ENCODE measurements around the gene PRKAG3.

Gene PRKAG3

DNA sequence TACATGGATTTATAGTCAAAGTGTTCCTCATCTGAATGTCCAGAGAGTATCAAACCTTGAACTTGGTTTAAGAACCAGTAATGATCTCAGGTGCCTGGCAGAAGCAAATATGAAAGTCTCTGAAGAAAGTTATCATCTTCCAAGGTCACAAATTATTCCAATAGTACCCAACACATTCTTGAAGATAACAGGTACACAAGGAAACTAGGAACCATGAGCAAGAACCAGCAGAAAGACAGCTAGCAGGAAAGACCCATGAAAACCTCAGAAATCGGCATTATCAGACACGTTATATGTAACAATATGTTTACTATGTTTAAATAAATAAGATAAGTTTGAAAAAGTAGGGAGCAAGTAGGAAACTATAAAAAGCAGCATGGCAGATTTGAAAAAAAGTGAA lies 5.9 kb upstream of the PRKAG3 start:
- no peak for DNase-seq

DNA sequence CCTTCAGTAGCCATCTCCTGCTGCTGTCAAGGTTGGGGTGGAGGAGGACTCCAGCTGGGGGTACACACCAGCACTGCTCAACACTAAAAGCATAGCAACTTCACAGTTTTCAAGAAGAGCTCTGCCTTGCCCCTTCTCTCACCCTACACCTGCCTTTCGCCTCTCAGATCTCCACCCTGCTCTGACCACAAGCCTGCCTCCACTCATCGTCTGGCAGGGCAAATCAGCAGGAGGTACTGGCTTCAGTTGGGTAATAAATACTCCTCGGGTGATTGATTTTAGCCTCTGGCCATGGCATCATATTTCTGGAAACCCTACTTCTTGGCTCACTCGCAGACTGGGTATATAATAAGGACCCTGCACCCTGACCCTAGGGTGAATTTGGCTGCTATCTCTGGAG lies 3.1 kb upstream of the PRKAG3 start:
- no peak for DNase-seq

DNA sequence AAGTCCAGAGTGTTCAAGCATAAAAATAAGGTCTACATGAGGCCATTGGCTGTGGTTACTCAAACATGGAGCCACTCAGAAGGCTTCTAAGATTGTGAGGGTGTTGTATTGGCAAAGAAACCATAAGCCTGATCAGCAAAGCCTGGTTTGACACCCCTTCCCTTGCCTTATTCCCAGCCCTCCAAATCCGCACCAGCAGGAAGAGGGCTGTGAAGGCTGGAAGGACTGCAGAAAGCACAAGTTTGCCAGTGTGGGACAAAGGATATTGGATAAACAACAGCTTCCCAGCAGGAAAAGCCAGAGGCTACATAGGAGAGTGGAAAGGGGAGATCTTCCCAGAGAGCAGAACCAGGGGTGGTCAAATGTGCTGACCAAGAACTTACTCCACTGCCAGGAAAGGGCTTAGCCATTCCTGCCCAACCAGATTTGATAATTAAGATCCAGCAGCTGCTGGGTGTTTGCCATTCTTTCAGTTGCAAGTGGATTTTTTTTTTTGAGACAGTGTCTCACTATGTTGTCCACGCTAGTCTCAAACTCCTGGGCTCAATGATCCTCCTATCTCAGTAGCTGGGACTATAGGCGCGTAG lies 1.5 kb upstream of the PRKAG3 start:
- no peak for DNase-seq

GRCh38 chr2:218832520-218832919 lies 917 bp upstream of the PRKAG3 start:
- no peak for DNase-seq

- no peak for DNase-seq
Measured at GRCh38 chr2:218832081-218832480, 478 bp upstream of the PRKAG3 start.

DNA sequence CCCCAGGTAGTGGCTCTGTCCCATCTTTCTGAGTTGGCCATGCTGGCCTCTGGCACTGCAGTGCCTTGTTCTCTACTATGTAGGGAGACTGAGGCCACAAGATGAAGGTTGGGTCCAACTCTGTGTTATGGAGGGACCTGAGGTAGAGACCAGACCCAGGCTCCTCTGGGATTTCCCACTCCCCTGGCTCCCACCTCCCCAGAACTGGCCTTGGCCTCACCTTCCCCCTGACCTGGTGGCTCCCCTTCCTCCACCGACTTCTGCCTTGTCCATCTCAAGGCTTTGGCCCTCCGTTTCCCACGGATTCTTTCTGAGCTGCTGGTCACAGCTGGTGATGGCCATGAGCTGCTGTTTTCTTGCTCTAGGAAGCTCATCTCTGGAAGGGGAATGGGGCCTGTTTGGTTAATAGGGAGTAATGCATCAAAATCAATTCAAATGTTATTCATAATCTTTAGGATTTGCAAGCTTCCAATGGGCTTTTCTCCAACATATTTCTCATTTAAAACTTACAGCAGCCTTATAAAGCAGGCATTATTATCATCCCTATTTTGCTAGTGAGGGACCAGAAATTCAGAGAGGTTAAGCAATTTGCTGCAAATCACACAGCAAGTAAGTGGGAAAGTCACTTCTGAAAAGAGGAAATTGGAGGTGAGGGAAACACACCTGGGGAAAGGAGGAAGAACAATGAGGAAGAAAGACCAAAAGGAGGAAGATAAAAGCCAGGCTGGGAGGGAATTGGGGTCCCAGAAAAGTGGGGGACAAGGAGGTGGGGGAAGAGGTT lies 887 bp downstream of the PRKAG3 start:
- DNase-seq, result no peak

DNA sequence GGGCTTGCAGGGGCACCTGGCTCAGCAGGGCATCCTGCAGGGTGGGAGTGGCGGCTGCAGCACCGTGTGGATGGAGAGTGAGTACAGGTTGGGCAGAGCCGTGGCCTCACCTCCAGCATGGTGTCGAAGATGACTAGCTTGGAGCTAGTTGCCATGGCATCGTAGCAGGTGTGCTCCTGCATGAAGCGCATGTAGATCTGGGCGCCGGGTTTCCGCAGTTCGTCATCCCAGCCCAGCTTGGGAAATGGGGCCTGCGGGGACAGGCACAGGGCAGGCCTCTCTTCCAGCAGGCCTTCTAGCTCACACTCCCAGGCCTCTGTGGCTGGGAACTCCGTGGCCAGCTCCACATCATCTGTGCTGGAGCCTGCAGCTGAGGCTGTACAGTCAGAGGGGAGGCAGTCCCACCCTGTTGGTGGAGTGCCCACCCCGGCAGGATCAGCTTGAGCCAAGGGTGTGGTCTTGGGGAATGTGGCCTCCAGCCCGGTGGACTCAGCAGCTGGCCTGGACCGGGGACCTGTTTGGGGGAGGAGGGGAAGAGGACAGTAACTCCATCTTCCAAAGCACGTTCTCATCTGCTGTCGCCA lies 1.6 kb downstream of the PRKAG3 start:
- no peak for DNase-seq

- no peak for DNase-seq
Measured at GRCh38 chr2:218828477-218828778, 3.2 kb downstream of the PRKAG3 start.

DNA sequence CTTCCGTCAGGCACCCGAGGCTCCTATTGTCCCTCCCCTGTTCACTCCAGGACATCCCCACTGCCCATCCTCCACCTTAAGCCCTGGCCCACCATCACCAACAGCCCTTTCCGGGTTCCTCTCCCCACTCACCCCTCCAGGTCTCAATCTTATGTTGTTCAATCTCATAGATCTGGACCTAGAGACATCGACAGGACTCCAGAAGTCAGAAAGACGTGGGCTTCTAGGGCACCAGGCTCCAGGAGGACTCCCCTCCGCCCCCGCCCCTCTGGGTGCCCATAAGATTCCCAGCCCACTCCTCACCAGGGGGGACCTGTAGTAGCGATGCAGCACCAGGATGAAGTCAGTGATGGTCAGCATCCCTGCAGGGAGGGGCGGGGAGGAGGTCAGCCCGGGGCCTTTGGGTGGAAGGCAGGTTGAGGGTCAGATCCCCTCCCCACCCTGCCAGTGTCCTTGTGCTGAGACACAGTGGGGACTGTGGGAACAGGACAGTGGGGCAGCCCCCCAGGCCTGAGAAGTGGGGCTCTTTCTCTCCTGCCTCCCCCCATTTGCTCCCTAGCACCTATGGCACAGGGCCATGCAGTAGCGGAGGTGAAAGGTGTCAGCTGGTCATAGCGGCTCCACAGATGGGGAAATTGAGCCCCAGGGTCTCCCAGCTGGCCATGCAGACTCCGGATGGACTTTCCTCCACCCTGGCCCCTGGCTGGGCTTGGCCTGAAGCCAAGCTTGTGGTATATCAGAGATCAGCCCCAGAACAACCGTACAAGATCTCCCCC lies 3.7 kb downstream of the PRKAG3 start:
- no peak for DNase-seq

- no peak for DNase-seq
Measured at GRCh38 chr2:218826791-218827190, 4.8 kb downstream of the PRKAG3 start.

DNA sequence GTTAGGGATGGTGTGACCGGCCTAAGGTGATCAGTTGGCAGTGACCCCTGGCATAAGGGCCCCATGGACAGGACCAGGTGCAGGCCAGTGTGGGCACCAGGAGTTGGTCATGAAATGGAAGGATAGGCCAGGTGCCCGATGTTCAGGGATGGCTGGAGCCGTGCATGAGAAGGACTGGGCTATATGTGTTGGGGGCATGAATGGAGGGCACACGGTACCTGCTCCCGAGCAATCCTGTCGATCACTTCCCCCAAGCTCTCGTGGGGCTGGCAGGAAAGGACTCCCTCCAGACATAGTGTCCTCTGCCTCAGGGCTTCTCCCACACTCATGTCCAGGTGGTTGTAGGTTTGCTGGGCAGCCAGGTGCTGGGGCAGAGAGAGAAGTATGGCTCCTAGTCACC lies 7.6 kb downstream of the PRKAG3 start:
- DNase-seq, result no peak

DNA sequence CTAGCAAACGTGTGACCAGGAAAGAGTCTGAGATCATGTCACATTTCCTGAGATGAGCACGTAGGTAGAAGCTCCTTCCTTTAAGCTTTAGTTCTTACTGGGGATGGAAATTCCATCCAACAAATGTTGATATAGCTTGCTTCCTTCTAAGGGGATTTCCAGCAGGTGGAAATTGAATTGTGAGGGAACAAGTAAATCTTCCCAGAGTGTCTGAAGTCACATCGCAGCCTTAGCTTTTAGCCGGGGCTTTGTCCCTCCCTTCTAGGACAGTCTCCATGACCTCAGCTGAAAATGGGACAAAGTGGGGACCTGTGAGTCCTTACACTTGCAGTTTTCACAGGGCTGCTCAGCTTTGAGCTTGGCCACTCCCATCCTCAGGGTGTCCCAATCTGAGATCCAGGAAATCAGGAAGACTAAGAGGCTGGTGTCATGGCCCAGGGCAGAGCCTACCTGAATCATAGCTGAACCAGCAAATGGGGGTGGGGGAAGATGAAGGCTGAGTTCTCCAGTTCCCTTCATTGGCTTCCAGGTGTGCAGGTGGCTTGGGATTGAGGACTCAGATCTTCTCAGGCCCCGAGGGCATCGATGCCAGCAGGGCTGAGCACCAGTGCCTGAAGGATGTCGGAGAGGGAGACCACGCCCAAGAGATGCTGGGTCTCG lies 8.3 kb downstream of the PRKAG3 start:
- no peak for DNase-seq

DNA sequence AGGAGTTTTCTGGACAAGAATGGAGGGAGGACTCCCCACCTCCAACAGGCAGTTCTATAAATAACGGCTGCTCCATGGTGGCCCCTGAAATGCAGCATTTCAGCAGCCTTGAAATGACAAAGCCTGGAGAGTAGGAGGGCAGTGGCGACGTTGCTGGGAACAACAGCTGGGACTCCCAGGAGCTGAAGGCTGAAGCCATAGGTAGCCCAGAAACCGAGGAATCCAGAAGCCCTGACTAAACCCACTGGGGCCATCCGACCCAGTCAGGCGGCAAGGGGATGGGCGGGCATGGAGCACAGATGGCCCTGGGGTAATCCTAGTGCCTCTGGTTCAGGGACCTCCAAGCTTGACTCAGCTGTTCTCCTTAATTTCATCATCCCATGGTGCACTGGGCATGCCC lies 9.0 kb downstream of the PRKAG3 start:
- no peak for DNase-seq

- DNase-seq, result no peak
Measured at GRCh38 chr2:218821605-218822211, 9.9 kb downstream of the PRKAG3 start.

DNA sequence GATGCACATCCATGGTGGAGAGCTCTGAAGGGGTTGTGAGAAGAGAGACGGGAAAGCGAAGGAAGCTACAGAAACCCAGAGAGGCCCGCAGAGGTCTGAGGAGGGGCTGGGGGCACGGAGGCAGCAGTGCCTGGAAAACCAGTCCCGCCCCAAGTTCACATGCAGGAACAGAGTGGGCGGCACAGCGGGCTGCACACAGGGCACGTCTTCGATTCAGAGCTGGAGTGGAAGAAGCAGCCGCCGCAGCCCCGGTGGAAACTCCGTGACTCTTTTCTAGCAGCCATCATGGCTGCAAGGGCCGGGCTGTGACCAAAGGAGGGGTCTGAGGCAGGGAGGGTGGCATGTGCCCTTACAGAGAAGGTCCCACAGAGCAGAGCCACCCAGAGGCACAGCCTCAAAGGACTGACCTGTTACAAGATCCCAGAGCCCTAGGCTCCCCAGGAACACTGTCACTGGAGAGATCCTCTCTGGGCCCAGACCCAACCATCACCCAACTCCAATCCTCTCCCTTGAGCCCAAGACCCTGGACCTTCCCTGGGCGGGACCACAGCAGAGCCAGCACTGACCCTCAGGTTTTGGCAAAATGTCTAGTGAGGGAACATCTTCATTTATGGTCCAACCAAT lies 10.7 kb downstream of the PRKAG3 start:
- DNase-seq, result no peak

GRCh38 chr2:218819093-218819492 lies 12.5 kb downstream of the PRKAG3 start:
- DNase-seq, result no peak

DNA sequence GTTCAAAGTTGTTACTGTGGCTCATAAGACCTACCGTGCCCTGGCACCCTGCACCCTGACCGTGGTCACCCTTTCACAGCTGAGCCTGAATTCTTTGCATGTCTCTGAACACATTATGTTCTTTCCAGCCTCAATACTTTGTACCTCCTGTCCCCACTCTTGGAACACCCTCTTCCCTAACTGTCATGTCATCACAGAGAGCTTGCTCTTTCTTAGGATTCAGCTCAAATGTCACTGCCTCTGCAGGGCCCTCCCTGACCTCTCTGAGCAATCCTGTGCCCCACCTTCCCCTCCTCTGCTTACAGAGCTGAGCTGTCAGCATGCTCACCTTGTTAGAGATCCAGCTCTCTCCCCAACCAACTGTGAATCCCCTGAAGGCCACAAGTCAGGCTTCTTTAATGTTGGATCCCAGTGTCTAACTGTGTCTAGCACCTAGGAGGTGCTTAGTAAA lies 15.0 kb downstream of the PRKAG3 start:
- no peak for DNase-seq

DNA sequence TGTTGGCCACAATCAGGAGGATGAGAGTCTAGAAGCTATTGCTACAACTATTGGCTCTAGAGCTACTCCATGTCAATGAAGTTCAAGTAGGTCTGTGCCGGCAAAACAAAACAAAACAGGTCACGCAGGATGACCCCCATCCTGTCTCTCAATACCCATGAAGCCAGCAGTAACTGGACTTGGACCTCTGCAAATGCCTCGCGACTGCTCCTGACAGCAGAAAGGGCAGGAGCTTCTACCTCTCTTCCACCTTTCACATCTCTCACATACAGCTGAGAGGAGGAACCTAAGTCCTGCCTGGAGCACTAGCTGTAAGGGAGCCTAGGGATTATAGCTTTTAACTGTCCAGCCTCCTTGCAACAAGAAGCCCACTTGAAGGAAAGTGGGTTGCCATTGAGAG lies 16.0 kb downstream of the PRKAG3 start:
- DNase-seq, result no peak

- no peak for DNase-seq
Measured at GRCh38 chr2:218815244-218815637, 16.4 kb downstream of the PRKAG3 start.

DNA sequence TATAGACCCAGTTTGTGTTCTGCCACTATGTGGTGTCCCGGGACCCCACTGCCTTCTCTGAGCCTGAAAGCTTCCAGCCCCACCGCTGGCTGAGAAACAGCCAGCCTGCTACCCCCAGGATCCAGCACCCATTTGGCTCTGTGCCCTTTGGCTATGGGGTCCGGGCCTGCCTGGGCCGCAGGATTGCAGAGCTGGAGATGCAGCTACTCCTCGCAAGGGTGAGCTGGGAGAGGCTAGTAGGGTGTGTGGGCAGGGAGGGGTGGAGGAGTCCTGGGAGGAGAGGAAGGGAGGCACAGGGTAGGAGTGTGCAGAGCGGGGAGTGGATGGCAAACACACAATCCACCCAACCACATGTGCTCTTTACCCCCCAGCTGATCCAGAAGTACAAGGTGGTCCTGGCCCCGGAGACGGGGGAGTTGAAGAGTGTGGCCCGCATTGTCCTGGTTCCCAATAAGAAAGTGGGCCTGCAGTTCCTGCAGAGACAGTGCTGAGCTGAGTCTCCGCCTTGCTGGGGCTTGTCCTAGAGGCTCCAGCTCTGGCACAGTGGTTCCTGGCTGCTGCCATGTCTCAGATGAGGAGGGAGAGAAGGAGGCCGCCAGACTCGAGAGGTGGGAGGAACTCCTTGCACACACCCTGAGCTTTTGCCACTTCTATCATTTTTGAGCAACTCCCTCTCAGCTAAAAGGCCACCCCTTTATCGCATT lies 16.9 kb downstream of the PRKAG3 start:
- no peak for DNase-seq

- no peak for DNase-seq
Measured at GRCh38 chr2:218813771-218814460, 17.7 kb downstream of the PRKAG3 start.
